GM21737 (cell line): ENCODE data around the gene RPTOR.

Source experiments
- ATAC-seq: cut with Tn5 transposase; IDR thresholded peaks from one replicate; pipeline ENCODE4 v1.9.1; 2021; ENCODE audit warnings: mild to moderate bottlenecking, moderate library complexity; ENCODE audit not compliant: unreplicated experiment

Gene RPTOR

DNA sequence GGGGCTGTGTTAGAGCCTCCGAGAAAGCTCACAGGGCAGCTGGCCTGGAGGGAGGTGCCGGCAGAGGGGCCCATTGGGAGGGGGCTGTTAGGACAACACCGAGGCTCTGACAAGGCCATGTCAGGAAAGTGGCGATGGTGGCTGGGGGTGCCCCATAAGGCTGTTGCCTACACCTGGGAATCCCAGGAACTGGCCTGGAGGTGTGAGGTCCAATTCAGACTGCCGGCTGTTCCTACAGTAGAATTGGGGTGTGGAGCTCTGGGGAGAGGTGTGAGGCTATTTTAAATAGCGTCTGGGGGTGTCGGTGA is 292.0 kb downstream of the RPTOR start:
- ATAC-seq = no peak

DNA sequence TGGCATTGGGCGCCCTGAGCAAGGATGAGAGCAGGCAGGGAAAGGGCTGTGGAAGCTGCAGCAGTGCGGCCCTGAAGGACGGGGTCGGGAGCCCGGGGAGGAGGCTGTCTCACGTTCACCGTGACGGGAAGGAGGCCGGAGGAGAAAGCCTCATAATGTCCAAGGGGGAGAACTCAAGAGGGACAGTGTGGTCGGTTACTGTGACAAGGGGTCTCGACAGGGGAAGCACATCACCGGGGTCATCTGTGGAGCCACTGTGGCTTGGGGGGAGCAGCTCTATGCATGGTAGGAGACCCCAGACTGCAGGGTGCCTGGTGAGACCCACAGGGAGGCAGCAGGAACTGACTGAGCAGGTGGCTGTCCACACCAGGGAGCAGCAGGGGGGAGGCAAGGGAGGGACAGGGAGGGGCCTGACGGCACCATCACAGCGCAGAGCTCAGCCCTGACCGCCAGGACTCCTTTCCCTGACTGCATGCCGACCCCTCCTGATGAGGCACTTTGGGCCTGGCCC is 292.4 kb downstream of the RPTOR start:
- ATAC-seq = no peak

DNA sequence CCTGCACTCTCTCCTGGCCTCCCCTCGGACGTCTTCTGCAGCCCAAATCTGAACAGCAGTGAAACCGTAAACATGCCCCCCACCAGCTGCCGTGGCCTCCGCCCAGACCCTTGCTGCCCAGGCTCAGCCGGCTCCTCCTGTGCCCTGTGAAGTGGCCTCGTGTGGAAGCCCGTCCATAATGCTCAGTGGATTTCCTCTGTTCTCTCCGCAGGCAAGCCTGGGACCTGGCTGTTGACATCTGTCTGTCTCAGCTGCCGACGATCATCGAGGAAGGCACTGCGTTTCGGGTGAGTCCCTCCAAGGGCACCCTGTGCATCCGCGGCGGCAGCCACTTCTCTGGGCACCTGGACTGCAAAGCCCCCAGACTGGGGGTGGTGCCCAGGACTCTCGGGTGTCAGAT is 293.1 kb downstream of the RPTOR start:
- no peak for ATAC-seq

DNA sequence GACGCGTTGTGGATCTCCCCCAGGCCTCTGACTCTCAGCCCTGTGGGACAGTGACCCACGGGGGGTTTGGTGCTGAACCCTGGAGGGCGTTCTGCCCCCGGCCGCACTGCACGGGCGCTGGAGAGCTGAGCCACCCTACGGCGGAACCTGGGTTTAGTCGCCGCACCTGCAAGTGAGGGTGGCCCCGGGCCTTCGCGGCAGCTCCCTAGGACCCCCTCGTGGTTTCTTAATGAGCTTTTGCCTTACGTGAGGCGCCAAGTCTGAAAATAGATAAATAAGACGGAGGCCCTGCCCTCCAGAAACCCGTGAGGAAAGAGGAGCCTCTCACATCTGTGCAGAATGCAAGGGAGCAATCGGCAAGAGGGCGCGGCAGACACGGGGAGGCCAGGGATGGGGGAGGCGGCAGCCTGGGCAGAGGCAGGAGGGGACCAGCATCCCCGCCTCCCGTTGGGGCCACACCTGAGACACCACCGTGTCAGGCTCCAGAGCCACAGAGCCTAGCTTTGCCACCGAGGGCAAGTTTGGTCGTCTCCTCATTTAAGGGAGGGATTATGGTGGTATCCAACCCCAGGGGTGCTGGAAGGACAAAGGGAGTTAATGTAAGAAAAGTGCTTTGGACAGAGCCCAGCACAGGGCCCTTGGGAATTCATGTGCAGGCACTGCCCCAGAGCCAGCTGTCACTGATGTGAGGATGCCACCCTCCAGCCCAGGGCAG is 293.8 kb downstream of the RPTOR start:
- no peak for ATAC-seq

DNA sequence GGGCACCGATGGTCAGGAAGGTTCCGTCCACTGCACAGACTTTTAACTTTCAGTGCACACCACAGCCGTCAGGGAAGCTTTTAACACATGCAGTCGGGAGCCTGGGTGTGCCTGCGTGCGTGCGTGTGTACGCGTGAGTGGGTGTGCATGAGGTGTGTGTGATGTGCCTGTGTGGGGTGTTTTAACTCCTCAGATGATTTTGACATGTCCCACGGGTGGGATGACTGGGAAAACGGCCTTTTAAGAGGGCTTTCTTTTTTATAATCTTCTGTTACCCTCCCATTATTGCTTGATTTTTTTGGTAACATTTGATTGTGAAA is 294.3 kb downstream of the RPTOR start:
- ATAC-seq = no peak

DNA sequence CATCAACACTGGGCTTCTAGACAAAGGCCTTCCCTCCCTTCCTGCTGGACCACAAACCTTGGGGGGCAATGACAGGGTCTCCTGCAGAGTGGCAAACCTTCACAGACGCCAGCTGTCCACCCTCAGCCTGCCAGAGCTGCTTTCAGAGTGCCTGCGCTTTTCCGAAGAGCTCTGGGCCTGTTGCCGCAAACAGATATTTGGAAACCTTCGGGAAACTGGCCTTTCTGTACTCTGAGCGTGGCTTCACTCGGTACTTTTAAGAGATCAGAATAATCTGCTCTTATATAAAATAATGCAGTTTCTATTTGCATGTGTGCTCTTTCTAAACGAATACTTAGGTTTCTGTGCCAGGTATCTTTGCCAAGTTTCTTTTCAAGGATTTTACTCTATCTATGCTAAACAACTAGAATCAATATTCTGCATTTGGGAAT is 294.9 kb downstream of the RPTOR start:
- ATAC-seq = no peak

DNA sequence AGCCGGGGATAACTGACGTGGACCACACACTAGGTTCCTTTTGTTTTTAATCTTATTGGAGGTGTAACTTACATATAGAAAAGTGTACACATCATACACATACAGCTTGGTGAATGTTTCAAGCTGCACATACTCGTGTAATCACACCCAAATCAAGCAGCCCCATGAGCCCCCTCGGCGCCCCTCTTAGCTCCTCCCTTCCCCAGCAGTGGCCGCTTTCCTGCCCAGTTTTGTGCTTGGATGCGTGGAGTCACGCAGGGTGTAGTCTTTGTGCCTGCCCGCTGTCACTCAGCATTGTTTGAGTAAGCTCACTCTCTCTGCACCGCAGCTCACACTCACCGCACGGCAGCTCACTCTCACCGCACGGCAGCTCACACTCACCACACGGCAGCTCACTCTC is 295.3 kb downstream of the RPTOR start:
- no peak for ATAC-seq

DNA sequence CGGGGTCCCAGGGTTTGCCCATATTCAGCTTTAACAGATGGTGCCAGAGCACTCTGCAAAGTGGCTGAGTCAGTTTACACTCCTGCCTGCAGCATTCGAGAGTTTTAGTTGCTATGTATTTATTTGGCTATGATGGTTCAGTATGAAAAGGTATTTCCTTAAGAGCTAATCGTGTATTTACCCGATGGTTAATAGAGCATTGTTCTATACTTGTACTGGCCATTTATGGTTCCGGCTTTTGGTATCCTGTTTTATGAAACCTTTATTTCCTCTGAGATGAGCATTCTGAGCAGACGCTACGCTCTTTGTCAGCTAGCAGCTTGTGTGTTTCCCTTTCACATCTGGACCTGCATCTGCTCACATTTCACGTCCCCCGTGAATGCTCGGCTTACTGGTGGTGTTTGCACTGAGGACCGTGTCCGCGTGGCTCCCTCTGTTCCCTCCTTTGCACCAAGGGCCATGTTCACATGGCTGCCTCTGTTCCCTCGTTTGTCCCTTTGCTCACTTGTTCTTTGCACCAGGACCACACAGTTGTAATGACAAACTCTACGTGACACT is 297.9 kb downstream of the RPTOR start:
- no peak for ATAC-seq

DNA sequence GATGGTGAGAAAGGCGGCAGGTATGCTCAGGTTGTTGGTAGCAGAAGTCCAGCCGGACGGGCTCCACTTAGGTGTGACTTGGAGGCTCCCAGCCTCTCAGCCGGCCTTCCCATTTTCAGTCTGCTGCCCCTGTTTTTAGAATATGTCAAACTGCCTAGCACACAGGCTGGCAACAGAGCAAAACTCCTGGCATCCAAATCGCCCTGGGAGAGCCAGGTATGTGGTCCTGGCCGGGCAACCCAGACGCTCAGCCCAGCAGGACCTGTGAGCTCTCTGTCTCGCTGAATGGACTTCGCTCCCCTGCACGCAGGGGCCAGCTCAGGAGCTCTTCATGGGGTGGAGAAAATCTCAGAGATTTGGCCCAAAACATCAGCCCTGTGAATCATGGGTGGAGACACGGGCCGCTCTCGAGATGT is 299.1 kb downstream of the RPTOR start:
- no peak for ATAC-seq

DNA sequence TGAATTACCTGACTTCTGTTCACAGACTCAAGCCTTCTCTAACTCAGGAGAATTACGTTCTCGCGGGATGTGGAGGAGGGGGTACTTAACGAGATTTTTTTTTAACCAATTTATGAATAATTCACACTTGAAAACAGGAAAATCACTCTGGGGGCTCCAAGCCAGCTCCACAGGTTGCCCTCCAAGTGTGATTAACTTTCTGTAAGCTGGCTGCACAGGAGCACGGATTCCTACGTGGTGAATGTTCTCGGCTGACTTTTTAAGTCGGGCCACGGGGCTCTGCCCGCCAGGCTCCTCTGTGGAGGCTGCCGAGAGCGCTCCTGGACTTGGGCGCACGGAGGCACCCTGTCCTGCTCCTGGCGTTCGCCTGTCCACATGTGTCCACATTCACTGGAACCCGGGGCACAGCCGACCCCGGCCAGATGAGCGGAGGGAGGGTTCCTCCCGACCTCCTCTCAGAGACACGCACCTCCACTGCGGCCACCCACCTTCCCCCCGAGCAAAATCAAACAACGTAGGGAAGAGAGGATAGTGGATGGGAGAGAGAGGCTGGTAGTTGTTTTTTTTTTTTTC is 299.9 kb downstream of the RPTOR start:
- ATAC-seq = no peak

DNA sequence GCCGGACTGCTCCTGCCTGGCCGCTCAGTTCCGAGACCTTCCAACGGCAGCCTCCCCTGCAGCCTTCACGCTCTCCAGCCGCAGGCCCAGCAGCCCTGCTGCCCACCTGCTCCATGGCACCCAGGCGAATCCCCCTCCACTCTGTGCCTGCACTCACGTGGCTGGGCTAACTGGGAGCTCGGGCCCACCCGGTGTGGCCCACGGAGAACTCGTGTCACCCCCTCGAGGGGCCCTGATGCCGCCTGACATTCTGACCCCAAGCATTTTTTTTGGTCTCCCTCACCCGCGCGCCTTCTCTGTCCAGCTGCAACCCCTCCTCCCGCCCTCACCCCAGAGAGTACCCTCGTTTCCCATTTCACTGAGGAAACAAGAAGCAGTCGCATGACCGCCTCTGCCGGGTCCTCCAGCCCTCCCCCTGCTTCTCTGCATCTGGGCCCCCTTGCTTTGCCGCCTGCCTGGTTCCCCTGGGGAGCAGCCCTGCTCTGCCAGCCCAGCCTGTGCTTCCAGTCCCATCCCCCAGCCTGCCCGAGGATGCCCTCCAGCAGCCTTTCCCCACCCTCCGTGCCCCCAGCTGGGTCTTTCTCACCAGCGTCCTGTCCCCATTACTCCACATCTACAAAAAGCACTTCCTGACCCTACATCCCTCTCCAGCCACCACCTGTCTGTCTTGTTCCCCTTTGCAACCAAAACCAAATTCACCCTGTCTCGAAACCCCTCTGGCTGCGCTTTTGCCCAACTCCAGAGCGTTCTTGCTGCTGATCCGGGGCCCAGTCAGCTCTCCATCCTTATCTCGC is 300.6 kb downstream of the RPTOR start:
- ATAC-seq = no peak

DNA sequence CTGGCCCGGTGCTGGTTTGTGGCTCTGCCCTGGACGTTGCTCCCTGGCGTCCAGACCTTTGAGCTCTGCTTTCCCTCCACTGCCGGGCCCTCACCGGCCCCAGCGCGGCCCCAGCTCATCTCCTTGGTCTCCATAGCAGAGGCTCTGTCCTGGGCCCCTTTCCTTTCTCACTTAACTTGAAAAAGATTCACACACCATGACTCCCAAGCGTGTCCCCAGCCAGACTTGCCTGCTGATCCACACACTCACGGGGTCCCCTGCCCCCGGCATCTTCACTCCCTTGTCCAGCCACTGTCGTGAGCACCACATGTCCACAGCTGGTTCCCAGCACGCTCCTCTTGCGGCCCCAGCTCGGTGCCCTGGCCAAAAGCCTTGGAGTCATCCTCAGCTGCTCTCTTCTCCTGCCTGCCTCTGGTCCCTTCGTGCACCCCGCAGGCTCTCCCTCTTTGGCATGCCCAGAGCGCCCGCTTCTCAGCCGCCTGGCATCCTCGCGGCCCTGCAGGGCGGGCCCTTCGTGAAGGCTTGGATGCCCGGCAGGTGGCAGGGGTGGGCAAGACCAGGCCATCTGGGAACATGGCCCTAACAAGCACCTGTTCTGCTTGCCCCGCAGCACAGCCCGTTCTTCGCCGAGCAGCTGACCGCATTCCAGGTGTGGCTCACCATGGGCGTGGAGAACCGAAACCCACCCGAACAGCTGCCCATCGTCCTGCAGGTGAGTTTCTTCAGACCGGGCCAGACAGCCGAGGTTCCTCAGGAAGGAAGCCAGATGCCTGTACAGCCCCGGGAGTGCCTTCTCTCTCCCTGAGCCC is 301.4 kb downstream of the RPTOR start:
- no peak for ATAC-seq

DNA sequence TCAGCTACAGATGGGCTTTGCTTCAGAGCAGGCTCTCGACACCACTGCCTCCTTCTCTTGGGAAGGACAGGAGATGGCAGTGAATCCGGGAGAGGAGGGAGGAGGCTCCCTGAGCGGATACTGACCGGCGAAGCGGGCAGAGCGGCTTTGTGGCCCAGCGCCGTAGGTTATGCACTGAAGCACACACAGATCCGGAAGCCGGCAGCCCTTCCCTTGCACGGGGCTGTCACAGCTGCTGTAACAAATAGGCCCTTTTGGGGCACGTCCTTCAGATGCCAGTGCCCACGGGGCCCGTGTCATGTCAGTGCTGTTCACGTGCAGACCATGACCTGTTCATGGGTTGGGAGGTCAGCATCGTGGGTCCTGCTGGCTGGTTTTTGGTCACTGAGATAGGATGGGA is 302.3 kb downstream of the RPTOR start:
- ATAC-seq = no peak

DNA sequence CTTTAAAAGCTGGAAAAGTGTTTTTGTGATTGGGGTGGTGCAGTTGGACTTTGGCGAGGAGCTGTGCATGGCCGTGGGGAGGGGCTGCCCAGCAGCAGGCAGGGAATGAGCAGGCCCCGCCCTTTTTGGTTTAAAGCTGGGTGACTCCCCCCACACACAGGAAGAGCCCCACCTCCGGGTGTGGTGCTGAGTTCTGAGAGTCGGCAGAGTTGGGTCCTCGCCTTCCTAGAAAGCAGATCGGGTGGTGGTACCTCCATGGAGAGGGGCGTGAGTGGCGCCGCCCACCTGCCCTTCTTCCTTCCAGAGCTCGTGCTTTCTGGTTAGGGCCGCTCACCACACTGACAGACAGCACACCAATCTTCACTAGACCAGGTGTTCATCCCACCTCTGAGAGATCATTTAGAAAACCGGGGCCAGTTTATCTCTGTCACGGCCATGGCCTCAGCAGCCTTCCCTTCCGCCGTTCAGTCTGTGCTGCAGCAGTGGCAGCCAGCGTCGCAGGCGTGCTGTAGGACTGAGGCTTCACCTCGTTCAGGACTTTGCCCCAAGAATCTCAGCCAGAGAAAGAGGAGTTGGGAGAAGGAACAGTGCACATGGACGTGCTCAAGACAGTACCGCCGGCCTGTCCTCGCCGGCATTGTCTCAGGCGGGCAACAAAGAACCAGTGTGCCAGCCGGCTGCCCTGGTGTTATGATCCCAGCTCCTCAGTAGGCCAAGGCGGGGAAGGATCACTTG is 303.0 kb downstream of the RPTOR start:
- ATAC-seq = no peak

DNA sequence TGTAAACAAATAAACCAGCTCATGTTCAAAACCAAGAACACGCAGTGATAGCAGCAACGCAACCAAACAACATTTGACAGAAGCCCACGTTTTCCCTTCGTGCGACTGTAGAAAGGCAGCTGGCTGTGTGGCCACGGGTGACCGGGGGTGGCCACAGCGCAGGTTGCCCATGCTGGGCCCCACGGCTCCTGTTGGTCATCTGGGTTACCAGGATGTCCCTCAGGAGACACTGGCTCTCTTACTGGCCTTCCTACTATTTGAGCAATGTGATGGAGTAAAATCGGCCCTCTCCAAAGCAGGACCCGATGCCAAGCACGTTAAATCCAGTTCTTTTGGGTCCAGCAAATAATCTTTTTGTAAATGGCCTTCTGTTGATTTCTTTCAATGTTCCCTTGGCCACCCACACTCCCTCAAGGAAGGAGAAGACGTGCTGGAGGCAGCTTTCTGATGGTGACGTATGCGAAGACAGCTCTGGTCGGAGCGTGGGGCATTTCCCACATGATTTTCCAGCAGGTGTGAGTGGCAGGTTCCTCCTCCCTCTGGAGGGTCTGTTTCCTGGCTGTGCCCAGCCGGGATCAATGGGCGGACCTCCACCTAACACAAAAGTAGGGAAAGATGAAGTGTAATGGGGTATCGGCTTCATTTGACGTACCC is 303.9 kb downstream of the RPTOR start:
- ATAC-seq = no peak

DNA sequence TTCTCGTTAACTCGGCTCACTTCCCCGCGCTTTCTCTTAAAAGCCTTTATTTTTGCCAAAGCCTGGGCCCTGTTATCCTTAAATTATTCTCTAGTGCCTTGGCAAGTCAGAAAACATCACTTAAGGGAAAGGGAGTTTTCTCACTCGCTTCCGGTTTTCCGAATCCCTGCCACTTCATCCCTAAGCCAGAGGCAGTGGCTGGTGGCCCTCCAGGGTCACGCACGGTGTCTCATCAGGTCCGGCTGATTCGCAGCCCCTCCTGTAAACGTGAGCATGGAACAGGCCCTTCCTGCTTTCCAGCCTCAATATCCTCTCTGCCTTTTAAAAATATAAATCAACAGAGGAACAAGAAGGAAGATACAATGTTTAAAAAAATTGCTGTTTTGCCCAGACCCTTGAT is 304.5 kb downstream of the RPTOR start:
- no peak for ATAC-seq

DNA sequence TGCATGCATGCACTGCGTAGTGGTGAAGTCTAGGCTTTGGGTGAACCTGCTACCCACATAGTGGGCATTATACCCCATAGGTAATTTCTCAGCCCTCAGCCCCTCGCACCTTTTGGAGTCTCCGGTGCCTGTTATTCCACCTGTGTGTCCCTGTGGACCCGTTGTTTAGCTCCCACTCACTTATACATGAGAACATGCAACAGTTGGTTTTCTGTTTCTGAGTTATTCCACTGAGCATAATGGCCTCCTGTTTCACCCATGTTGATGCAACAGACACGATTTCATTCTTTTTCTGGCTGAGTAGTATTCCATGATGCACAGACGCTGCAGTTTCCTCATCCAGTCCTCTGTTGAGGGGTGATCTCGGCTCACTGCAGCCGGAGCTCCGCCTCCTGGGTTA is 305.5 kb downstream of the RPTOR start:
- ATAC-seq = no peak

DNA sequence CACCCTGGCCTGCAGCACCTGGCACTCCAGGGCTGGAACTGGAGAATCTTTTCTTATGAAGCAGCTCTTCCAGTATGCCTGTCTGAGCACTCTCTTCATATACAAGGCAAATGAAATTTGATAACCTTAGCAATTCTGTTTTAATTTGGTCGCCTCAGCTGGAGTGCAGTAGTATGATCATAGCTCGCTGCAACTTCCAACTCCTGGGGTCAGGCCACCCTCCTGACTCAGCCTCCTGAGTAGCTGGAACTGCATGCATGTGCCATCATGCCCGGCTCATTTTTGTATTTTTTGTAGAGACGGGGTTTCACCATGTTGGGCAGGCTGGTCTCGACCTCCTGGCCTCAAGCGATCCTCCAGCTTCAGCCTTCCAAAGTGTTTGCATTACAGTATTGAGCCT is 306.2 kb downstream of the RPTOR start:
- ATAC-seq = no peak

DNA sequence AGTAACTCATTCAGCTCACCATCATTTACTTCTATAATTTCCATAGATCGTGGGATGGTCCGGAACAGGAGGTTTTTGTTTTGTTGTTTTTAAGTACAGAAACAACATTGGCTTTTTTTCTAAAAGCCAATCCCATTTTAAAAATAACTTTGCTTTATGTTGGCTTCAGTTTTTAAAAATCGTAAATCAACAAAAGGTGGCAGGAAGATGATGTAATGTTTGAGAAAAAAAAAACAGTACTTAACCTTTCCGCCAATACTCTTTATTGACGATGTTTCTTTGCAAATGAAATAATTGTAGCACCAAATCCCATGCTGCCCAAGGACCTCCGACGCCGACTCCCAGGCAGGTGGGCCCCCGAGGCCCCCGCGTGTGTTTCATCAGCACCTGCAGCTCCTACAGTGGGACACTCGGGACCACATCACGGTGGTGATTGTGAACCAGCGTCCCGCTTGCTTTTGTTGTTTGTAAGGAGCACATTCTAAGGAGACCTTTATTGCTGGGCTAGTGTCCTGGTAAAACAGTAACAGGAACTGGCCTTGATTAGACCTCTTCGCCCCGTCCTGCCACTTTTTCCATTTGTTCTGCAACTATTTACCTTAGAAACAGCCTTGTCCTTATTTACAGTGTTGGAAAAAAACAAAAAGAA is 306.8 kb downstream of the RPTOR start:
- ATAC-seq = no peak
